Spleen (tissue), 7 donors: ENCODE results near the gene KIAA2012.

Experiments used
- POLR2A ChIP-seq, 3 donors: fragments of 450-650 bp; IDR thresholded peaks; one replicate each; pipeline ENCODE4 v1.5.1; 2017; ENCODE audit warnings: antibody characterized with exemption in 3 of 3, mild to moderate bottlenecking in 1 of 3
- TF ChIP-seq, protein P1 (sequence below), 11 experiments: fragments of 200-600 bp in 7 of 11; fragments of 450-650 bp in 4 of 11; sonication (generic) in 4 of 11; IDR thresholded peaks in 8 of 11; conservative IDR thresholded peaks in 3 of 11; 1 replicate in 7 of 11; 2 replicates in 4 of 11; pipeline versions ENCODE4 v1.4.0 to v1.8.0; 2016 to 2021; ENCODE audit warnings: antibody characterized with exemption in 11 of 11, inconsistent platforms in 4 of 11, mild to moderate bottlenecking in 1 of 11
- donor health status: DM: no; HTN: no; CAD: no; lungs with moderate emphysema.
- donor health status: DM: no; HTN: no; CAD: no.
- donor health status: DM: no; HTN: no; CAD: no.

DNA sequence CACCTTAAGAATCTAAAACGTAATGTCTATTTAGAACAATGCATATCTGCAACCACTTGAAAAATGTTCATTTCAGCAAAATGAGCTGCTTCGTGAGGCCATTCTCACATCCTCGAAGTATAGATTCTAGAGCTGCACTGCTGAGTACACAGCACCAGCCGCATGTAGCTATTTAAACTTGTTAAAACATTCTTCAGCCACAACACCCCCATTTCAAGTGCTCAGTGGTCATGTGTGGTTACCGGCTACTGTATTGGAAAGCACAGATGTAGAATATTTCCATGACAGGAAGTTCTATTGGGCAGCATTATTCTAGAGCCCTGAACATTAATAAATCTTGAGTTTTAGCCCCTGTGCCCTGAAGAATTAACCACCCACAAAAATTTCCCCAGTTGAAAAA, 130.3 kb downstream of the KIAA2012 start:
- TF ChIP-seq POLR2A (IDR thresholded peaks at IDR 0.05): no peak
- TF ChIP-seq, protein P1, sequence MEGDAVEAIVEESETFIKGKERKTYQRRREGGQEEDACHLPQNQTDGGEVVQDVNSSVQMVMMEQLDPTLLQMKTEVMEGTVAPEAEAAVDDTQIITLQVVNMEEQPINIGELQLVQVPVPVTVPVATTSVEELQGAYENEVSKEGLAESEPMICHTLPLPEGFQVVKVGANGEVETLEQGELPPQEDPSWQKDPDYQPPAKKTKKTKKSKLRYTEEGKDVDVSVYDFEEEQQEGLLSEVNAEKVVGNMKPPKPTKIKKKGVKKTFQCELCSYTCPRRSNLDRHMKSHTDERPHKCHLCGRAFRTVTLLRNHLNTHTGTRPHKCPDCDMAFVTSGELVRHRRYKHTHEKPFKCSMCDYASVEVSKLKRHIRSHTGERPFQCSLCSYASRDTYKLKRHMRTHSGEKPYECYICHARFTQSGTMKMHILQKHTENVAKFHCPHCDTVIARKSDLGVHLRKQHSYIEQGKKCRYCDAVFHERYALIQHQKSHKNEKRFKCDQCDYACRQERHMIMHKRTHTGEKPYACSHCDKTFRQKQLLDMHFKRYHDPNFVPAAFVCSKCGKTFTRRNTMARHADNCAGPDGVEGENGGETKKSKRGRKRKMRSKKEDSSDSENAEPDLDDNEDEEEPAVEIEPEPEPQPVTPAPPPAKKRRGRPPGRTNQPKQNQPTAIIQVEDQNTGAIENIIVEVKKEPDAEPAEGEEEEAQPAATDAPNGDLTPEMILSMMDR (IDR thresholded peaks at IDR 0.05 in 8 of 11, conservative IDR thresholded peaks at IDR 0.05 in 3 of 11): no peak
